GM12878 (cell line): ENCODE data around the gene BTG2. TPM values are rescaled to one million over a fixed set of nuclear protein-coding genes. Genes with fewer than 3 reads are reported as not detected.

Experiments used
- ATF2 ChIP-seq: IDR thresholded peaks from 2 replicates; pipeline ENCODE4 v1.6.1; 2012; ENCODE audit warnings: low read length, inconsistent platforms
- CEBPZ ChIP-seq: fragments of 150-350 bp; IDR thresholded peaks from 2 replicates; pipeline ENCODE4 v1.6.1; 2016; ENCODE audit warnings: low read depth, low read length
- CHD1 ChIP-seq: IDR thresholded peaks from 2 replicates; pipeline ENCODE4 v1.6.1; 2012; ENCODE audit warnings: low read depth, low read length, improper control_type of control experiment
- CUX1 ChIP-seq: IDR thresholded peaks from 2 replicates; pipeline ENCODE4 v1.6.1; 2012; ENCODE audit warnings: improper control_type of control experiment, low read depth, low read length; ENCODE audit not compliant: insufficient replicate concordance
- JUND ChIP-seq: IDR thresholded peaks from 2 replicates; pipeline ENCODE4 v1.6.1; 2012; ENCODE audit warnings: low read depth, mild to moderate bottlenecking, low read length, improper control_type of control experiment, moderate library complexity
- PAX8 ChIP-seq: fragments of 450-650 bp; IDR thresholded peaks from 2 replicates; pipeline ENCODE4 v1.6.1; 2017; ENCODE audit warnings: mild to moderate bottlenecking, moderate library complexity
- RFX5 ChIP-seq: IDR thresholded peaks from 2 replicates; pipeline ENCODE4 v1.6.1; 2011; ENCODE audit warnings: low read depth, low read length, improper control_type of control experiment
- SMC3 ChIP-seq: IDR thresholded peaks from 2 replicates; pipeline ENCODE4 v1.6.1; 2011; ENCODE audit warnings: low read length, improper control_type of control experiment, borderline replicate concordance
- TARDBP ChIP-seq: IDR thresholded peaks from 2 replicates; pipeline ENCODE4 v1.6.1; 2016; ENCODE audit warnings: borderline replicate concordance
- TBL1XR1 ChIP-seq: IDR thresholded peaks from 2 replicates; pipeline ENCODE4 v1.6.1; 2012; ENCODE audit warnings: low read depth, low read length, improper control_type of control experiment
- ZNF384 ChIP-seq: IDR thresholded peaks from 2 replicates; pipeline ENCODE4 v1.6.1; 2012; ENCODE audit warnings: low read depth, mild to moderate bottlenecking, low read length, improper control_type of control experiment, borderline replicate concordance
- ZNF687 ChIP-seq: fragments of 450-650 bp; IDR thresholded peaks from 2 replicates; pipeline ENCODE4 v1.6.1; 2017; ENCODE audit warnings: mild to moderate bottlenecking, moderate library complexity
- polyA plus RNA-seq, 11 experiments: library from polyadenylated mRNA; depleted of rRNA in 4 of 11; unstranded in 6 of 11; stranded (reverse) in 5 of 11; fragments of >200 nt; fragmentation: Nextera tagmentation in 4 of 11; fragmentation: Illumina TruSeq in 1 of 11; extraction: Ambion mirVana in 4 of 11; extraction: Trizol in 1 of 11; gene quantifications; 1 replicate in 1 of 11; 2 replicates in 10 of 11; pipeline versions ENCODE4 v1.2.1 to v1.2.3, GENCODE V29; 2011 to 2016; ENCODE audit warnings: inconsistent platforms in 2 of 11, missing spikeins in 2 of 11, low read depth in 1 of 11
- total RNA-seq, 4 experiments: library from RNA; depleted of rRNA in 3 of 4; stranded (reverse); fragments of >200 nt in 3 of 4; fragmentation: Illumina TruSeq in 1 of 4; extraction: Trizol in 1 of 4; gene quantifications; 2 replicates each; pipeline versions ENCODE4 v1.2.1 to v1.2.3, GENCODE V29; 2013 to 2021

The BTG2 gene
- total and polyA plus RNA-seq, 10 of the 15 experiments (the other 5 are each of a cell fraction or from before 2014, with no cell fraction given): 23.3 to 160 (median 98.1) TPM

GRCh38 chr1:203326830-203327683 is 21.7 kb downstream of the BTG2 start (continued):
- TF ChIP-seq CUX1 (peak; percentile 35), ZNF687 (peak; percentile 28), RFX5 (peak; percentile 95), ATF2 (no peak), SMC3 (no peak), PAX8 (no peak), TBL1XR1 (peak; percentile 92), ZNF384 (peak; percentile 97), CHD1 (0 out of 2 replicates have a peak, but pooled peaks have one; percentile 80), TARDBP (no peak; the same call in 1 of the 2 replicates), CEBPZ (no peak), JUND (no peak)
